Adrenal gland (tissue), 5 donors: ENCODE measurements around the gene ARHGAP21.

Experiments
- POLR2A ChIP-seq, 2 donors: fragments of 450-650 bp; IDR thresholded peaks; one replicate each; pipeline ENCODE4 v1.6.1; 2017; ENCODE audit warnings: antibody characterized with exemption in 2 of 2, mild to moderate bottlenecking in 2 of 2, moderate library complexity in 1 of 2
- TF ChIP-seq, protein P1 (sequence below), 6 experiments: fragments of 450-650 bp in 4 of 6; fragments of 200-600 bp in 2 of 6; sonication (generic) in 1 of 6; IDR thresholded peaks; 1 replicate in 5 of 6; 2 replicates in 1 of 6; pipeline versions ENCODE4 v1.5.1 to v1.8.0; 2016 to 2021; ENCODE audit warnings: antibody characterized with exemption in 6 of 6, mild to moderate bottlenecking in 2 of 6, moderate library complexity in 1 of 6
- donor health status: DM: no; HTN: no; CAD: no.

DNA sequence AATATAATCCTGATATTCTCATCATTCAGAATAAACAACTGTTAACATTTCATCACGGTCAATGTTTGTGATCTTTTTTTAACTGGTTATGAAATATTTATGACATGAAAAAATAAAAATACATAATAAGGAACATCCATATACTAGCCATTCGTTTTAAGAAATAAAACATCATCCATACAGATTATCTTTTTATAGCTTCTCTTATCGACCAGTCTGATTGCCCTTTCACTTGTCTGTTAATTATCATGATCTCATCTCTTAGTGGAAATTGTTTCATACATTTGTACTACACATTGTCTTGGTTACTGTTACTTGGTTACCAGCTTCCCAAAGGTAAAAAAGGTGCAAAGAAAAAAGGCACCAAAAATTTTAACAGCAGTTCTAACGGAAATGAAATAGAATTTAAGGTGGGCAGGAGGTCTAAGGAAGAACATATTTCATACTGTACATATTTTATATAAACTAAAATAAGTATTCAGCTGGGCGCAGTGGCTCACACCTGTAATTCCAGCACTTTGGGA lies 8.4 kb downstream of the ARHGAP21 start:
- TF ChIP-seq, protein P1, sequence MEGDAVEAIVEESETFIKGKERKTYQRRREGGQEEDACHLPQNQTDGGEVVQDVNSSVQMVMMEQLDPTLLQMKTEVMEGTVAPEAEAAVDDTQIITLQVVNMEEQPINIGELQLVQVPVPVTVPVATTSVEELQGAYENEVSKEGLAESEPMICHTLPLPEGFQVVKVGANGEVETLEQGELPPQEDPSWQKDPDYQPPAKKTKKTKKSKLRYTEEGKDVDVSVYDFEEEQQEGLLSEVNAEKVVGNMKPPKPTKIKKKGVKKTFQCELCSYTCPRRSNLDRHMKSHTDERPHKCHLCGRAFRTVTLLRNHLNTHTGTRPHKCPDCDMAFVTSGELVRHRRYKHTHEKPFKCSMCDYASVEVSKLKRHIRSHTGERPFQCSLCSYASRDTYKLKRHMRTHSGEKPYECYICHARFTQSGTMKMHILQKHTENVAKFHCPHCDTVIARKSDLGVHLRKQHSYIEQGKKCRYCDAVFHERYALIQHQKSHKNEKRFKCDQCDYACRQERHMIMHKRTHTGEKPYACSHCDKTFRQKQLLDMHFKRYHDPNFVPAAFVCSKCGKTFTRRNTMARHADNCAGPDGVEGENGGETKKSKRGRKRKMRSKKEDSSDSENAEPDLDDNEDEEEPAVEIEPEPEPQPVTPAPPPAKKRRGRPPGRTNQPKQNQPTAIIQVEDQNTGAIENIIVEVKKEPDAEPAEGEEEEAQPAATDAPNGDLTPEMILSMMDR (IDR thresholded peaks at IDR 0.05): no peak
- no peak for TF ChIP-seq POLR2A (IDR thresholded peaks at IDR 0.05)
